ENCODE results near the gene ZDHHC14.
"Not testable (repeated sequence)": the region's sequence is repeated elsewhere in the genome, so short reads cannot be mapped to it uniquely, and the experiment has no call there.

ZDHHC14 gene

DNA sequence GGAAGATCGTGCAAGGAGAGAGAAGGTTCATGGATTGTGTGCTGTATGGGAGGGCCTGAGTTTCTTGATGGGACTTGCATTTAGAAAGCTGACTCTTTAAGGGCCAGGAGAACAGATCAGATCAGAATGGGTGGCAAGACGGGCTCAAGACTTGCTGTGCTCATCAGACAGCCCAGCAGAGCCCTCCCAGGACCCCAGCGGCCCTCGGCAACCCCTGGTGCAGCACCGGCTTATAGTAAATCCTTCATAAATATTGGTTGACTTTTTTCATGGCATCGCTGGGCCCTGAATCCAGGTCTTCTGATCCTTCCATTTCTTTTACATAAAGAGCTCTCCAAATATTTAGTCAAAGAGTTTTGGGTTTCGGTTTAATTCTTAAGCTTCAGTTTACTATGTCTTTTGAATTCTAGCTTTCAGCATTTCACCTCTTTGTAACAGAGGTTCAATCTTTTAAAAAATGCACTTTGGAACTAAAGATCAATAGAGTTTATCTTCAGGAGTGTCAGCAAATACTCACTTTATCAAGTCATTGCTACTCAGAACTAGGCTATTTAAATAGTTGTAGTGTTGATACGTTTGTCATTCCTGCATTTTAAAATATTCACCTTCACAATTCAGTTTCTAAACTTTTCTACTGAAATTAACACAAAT is 205.6 kb downstream of the ZDHHC14 start:
- no peaks in the 10 kb centered on the region for H3K9me2 ChIP-seq (replicated peaks; ENCODE audit: insufficient read depth, low read length)
- no peak overlapping the region for H3K4me2 ChIP-seq (ENCODE audit: low read depth, low read length)
- H3F3A ChIP-seq (ENCODE audit: insufficient read depth, low read length), result no peaks in the 10 kb centered on the region
- no peak overlapping the region for H3K9ac ChIP-seq (ENCODE audit: low read length)
- H2AFZ ChIP-seq (ENCODE audit: low read length), result no peak overlapping the region
- H3K27me3 ChIP-seq (replicated peaks; ENCODE audit: insufficient read depth, low read length), result no peaks in the 10 kb centered on the region
- no peak for DNase-seq
- H3K9me3 ChIP-seq (replicated peaks; ENCODE audit: insufficient read depth, low read length), result no peaks in the 10 kb centered on the region
- no peak overlapping the region for H3K4me3 ChIP-seq (ENCODE audit: low read length)
- no peaks in the 10 kb centered on the region for H3K36me3 ChIP-seq (replicated peaks; ENCODE audit: insufficient read depth, low read length)
- H4K20me1 ChIP-seq (ENCODE audit: insufficient read depth, low read length), result no peaks in the 10 kb centered on the region
- TF ChIP-seq EZH2 (optimal IDR thresholded peaks at IDR 0.05; ENCODE audit: low read depth, low read length) (no peak), EZH2phosphoT487 (IDR thresholded peaks at IDR 0.05; ENCODE audit: low read length) (no peak)
- TF ChIP-seq, protein P1, sequence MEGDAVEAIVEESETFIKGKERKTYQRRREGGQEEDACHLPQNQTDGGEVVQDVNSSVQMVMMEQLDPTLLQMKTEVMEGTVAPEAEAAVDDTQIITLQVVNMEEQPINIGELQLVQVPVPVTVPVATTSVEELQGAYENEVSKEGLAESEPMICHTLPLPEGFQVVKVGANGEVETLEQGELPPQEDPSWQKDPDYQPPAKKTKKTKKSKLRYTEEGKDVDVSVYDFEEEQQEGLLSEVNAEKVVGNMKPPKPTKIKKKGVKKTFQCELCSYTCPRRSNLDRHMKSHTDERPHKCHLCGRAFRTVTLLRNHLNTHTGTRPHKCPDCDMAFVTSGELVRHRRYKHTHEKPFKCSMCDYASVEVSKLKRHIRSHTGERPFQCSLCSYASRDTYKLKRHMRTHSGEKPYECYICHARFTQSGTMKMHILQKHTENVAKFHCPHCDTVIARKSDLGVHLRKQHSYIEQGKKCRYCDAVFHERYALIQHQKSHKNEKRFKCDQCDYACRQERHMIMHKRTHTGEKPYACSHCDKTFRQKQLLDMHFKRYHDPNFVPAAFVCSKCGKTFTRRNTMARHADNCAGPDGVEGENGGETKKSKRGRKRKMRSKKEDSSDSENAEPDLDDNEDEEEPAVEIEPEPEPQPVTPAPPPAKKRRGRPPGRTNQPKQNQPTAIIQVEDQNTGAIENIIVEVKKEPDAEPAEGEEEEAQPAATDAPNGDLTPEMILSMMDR (IDR thresholded peaks at IDR 0.05; ENCODE audit: low read length), result no peak
- H3K4me1 ChIP-seq (ENCODE audit: low read length), result peaks cover 13% of the 10 kb centered on the region
- H3K79me2 ChIP-seq (ENCODE audit: low read length), result no peaks in the 10 kb centered on the region
- no peak overlapping the region for H3K27ac ChIP-seq (ENCODE audit: low read length)

DNA sequence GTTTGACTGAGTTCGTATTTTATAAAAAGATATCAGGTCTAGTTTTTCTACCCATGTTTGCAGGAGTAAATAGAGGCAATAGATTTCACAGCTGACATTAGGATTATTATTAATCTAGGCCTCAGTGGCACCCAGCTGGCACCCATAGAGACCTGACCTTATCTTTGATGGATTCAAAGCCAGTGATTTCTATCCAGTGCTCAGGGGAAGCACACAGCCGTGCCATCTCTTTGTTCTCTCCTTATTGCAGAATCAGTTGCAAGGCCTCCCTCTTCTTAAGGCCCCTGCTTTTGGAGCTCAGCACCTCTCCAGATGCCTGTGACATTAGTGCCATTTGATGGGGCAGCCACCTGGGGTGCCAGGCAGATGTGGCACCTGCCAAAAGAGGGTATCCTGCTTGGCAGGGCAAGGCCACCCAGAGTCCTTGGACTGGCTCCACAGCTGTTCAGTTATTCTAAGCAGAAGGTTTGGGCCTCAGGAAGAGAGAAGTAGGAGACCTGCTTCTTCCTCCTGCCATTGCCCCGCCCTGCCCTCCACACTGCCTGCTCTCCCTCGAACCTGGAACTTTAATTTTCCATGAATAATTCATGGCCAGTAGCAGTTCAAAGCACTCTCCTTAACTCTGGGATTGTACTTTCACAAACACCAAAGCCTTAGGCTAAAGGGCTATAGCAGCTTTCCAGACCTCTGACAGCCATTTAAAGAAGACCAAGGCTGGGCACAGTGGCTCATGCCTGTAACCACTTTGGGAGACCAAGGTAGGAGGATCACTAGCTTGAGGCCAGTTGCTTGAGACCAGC is 206.3 kb downstream of the ZDHHC14 start:
- H3K9ac ChIP-seq (ENCODE audit: low read length), result no peak overlapping the region
- H3K36me3 ChIP-seq (replicated peaks; ENCODE audit: insufficient read depth, low read length), result no peaks in the 10 kb centered on the region
- no peak overlapping the region for H3K4me2 ChIP-seq (ENCODE audit: low read depth, low read length)
- TF ChIP-seq EZH2phosphoT487 (IDR thresholded peaks at IDR 0.05; ENCODE audit: low read length) (no peak), EZH2 (optimal IDR thresholded peaks at IDR 0.05; ENCODE audit: low read depth, low read length) (no peak)
- TF ChIP-seq, protein P1 (IDR thresholded peaks at IDR 0.05; ENCODE audit: low read length), result no peak
- no peaks in the 10 kb centered on the region for H3K27me3 ChIP-seq (replicated peaks; ENCODE audit: insufficient read depth, low read length)
- H3K9me2 ChIP-seq (replicated peaks; ENCODE audit: insufficient read depth, low read length), result no peaks in the 10 kb centered on the region
- H3K4me1 ChIP-seq (ENCODE audit: low read length), result peaks cover 13% of the 10 kb centered on the region
- H4K20me1 ChIP-seq (ENCODE audit: insufficient read depth, low read length), result no peaks in the 10 kb centered on the region
- H3K4me3 ChIP-seq (ENCODE audit: low read length), result no peak overlapping the region
- no peak overlapping the region for H3K27ac ChIP-seq (ENCODE audit: low read length)
- H3F3A ChIP-seq (ENCODE audit: insufficient read depth, low read length), result no peaks in the 10 kb centered on the region
- no peak for DNase-seq
- H3K79me2 ChIP-seq (ENCODE audit: low read length), result no peaks in the 10 kb centered on the region
- H3K9me3 ChIP-seq (replicated peaks; ENCODE audit: insufficient read depth, low read length), result no peaks in the 10 kb centered on the region
- no peak overlapping the region for H2AFZ ChIP-seq (ENCODE audit: low read length)

DNA sequence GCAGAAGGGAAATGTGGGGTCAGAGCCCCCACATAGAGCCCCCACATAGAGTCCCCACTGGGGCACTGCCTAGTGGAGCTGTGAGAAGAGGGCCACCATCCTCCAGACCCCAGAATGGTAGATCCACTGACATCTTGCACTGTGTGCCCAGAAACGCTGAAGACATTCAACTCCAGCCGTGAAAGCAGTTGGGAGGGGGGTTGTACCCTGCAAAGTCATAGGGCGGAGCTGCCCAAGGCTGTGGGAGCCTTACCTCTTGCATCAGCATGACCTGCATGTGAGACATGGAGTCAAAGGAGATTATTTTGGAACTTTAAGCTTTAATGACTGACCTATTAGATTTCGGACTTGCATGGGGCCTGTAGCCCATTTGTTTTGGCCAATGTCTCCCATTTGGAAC is 209.7 kb downstream of the ZDHHC14 start:
- H2AFZ ChIP-seq (ENCODE audit: low read length); H3K9me3 ChIP-seq (replicated peaks; ENCODE audit: insufficient read depth, low read length); H3K4me3 ChIP-seq (ENCODE audit: low read length); H3K27ac ChIP-seq (ENCODE audit: low read length); H4K20me1 ChIP-seq (ENCODE audit: insufficient read depth, low read length); H3K9ac ChIP-seq (ENCODE audit: low read length); H3F3A ChIP-seq (ENCODE audit: insufficient read depth, low read length); H3K9me2 ChIP-seq (replicated peaks; ENCODE audit: insufficient read depth, low read length); H3K27me3 ChIP-seq (replicated peaks; ENCODE audit: insufficient read depth, low read length); DNase-seq; H3K4me1 ChIP-seq (ENCODE audit: low read length); H3K79me2 ChIP-seq (ENCODE audit: low read length); H3K4me2 ChIP-seq (ENCODE audit: low read depth, low read length); H3K36me3 ChIP-seq (replicated peaks; ENCODE audit: insufficient read depth, low read length): not testable (repeated sequence)

DNA sequence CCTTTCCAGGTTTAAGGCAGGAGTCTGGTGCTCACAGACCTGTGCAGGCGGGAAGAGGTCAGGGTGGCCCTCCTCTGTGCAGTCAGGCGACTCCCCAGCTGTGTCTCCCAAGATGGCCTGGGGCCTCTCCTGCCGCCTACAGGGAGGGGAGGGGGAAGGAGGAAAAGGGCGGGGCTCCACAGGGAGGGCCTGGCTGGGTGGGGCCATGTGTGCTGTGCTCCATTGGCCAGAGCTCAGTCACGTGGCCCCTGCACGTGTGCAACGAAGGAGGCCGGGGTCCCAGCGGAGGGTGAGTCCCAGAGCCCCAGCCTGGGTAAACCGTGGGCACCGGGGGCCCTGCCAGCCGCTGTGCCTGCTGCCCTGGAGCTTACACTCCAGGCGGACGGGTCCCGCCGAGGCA is 211.6 kb downstream of the ZDHHC14 start:
- no peak for DNase-seq
- Histone ChIP-seq H3K36me3 (replicated peaks; ENCODE audit: insufficient read depth, low read length) (no peaks in the 10 kb centered on the region), H3K9ac (ENCODE audit: low read length) (no peak overlapping the region), H3K9me3 (replicated peaks; ENCODE audit: insufficient read depth, low read length) (no peaks in the 10 kb centered on the region), H3K27ac (ENCODE audit: low read length) (no peak overlapping the region), H3F3A (ENCODE audit: insufficient read depth, low read length) (no peaks in the 10 kb centered on the region), H3K9me2 (replicated peaks; ENCODE audit: insufficient read depth, low read length) (no peaks in the 10 kb centered on the region), H4K20me1 (ENCODE audit: insufficient read depth, low read length) (no peaks in the 10 kb centered on the region), H3K79me2 (ENCODE audit: low read length) (no peaks in the 10 kb centered on the region), H3K4me3 (ENCODE audit: low read length) (no peak overlapping the region), H3K4me2 (ENCODE audit: low read depth, low read length) (no peak overlapping the region), H3K27me3 (replicated peaks; ENCODE audit: insufficient read depth, low read length) (no peaks in the 10 kb centered on the region), H2AFZ (ENCODE audit: low read length) (no peak overlapping the region), H3K4me1 (ENCODE audit: low read length) (peaks cover 5% of the 10 kb centered on the region)
- TF ChIP-seq EZH2 (optimal IDR thresholded peaks at IDR 0.05; ENCODE audit: low read depth, low read length) (no peak), EZH2phosphoT487 (IDR thresholded peaks at IDR 0.05; ENCODE audit: low read length) (no peak)
- TF ChIP-seq, protein P1 (IDR thresholded peaks at IDR 0.05; ENCODE audit: low read length), result no peak
